ENCODE measurements around the gene PEX10. TPM values are rescaled to one million over a fixed set of nuclear protein-coding genes. Genes with fewer than 3 reads are reported as not detected.

Gene PEX10
- total and polyA plus RNA-seq, 2 of the 8 experiments (the other 6 are each of a cell fraction or from before 2014, with no cell fraction given): 24.3 to 26.9 TPM

GRCh38 chr1:2459757-2460156 lies 47.4 kb upstream of the PEX10 start:
- H2BK20ac ChIP-seq (ENCODE audit: low read length): no peak overlapping the region
- DNase-seq (ENCODE audit: low read depth in 1 of 2, low spot score in 2 of 2) (no peak), FAIRE-seq (no peak)
- TF ChIP-seq SRF (IDR thresholded peaks at IDR 0.05; ENCODE audit: low read depth, low read length) (no peak), RAD21 (IDR thresholded peaks at IDR 0.05 in 1 of 2, conservative IDR thresholded peaks at IDR 0.05 in 1 of 2; ENCODE audit: low read depth in 2 of 2, low read length in 2 of 2) (peak; percentile 34 to 40; a peak in 2 of 4 replicates)
- TF ChIP-seq, protein P1, sequence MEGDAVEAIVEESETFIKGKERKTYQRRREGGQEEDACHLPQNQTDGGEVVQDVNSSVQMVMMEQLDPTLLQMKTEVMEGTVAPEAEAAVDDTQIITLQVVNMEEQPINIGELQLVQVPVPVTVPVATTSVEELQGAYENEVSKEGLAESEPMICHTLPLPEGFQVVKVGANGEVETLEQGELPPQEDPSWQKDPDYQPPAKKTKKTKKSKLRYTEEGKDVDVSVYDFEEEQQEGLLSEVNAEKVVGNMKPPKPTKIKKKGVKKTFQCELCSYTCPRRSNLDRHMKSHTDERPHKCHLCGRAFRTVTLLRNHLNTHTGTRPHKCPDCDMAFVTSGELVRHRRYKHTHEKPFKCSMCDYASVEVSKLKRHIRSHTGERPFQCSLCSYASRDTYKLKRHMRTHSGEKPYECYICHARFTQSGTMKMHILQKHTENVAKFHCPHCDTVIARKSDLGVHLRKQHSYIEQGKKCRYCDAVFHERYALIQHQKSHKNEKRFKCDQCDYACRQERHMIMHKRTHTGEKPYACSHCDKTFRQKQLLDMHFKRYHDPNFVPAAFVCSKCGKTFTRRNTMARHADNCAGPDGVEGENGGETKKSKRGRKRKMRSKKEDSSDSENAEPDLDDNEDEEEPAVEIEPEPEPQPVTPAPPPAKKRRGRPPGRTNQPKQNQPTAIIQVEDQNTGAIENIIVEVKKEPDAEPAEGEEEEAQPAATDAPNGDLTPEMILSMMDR (IDR thresholded peaks at IDR 0.05; ENCODE audit: control extremely low read depth in 1 of 3, insufficient read depth in 1 of 3, low read depth in 1 of 3, low read length in 3 of 3): peak in 1 of 3 experiments; percentile 23; a peak in 1 of 4 replicates
- H4K20me1 ChIP-seq (replicated peaks in 1 of 2; ENCODE audit: control insufficient read depth in 1 of 2, insufficient read depth in 2 of 2, low read length in 2 of 2): no peaks in the 10 kb centered on the region
- H3K4me2 ChIP-seq (ENCODE audit: insufficient read depth in 1 of 2, low read depth in 2 of 2, low read length in 2 of 2): no peak overlapping the region
- H2AFZ ChIP-seq (ENCODE audit: low read length): no peak overlapping the region
- H2AK5ac ChIP-seq (ENCODE audit: low read depth, low read length): no peak overlapping the region
- H2BK120ac ChIP-seq (replicated peaks; ENCODE audit: low read depth, low read length): no peak overlapping the region
- no peak overlapping the region for H3K4ac ChIP-seq (replicated peaks; ENCODE audit: insufficient read length, low read depth, low read length)
- H3K18ac ChIP-seq (ENCODE audit: extremely low read depth, low read length): no peak overlapping the region
- H2BK12ac ChIP-seq (ENCODE audit: low read depth, low read length): no peak overlapping the region
- no peak overlapping the region for H3K4me3 ChIP-seq (ENCODE audit: extremely low read depth in 1 of 4, insufficient read depth in 2 of 4, low read depth in 3 of 4, low read length in 4 of 4)
- WGBS, 2 experiments (ENCODE audit: extremely low coverage in 1 of 2, insufficient coverage in 1 of 2, insufficient read length in 1 of 2, insufficient replicate concordance in 2 of 2, low coverage in 1 of 2, low lambda C conversion rate in 2 of 2, missing lambda C conversion rate in 1 of 2): 77% methylated on average over 19 of the region's 23 CpGs; no CpG with 5 or more reads in 1 of the 2 experiments
- no peak overlapping the region for H2BK5ac ChIP-seq (ENCODE audit: low read depth, low read length)
- H3K79me1 ChIP-seq (ENCODE audit: low read depth, low read length): no peaks in the 10 kb centered on the region
- CTCF ChIA-PET (ENCODE audit: partially characterized antibody): interaction anchor here (0.8 to 2.3 kb wide), 10 partner anchors 11 to 965 kb away, joined by 3 to 8 read pairs (median 4); no protein-coding TSS in a partner anchor
- H4K8ac ChIP-seq (ENCODE audit: extremely low read depth, insufficient read depth, low read length): no peak overlapping the region
- H3K4me1 ChIP-seq (replicated peaks in 1 of 4; ENCODE audit: control insufficient read depth in 3 of 4, insufficient read depth in 4 of 4, low read length in 3 of 4): no peaks in the 10 kb centered on the region
- H3K23ac ChIP-seq (ENCODE audit: insufficient read length): no peak overlapping the region
- H3K14ac ChIP-seq (ENCODE audit: insufficient read length): no peak overlapping the region
- no peaks in the 10 kb centered on the region for H3K9me3 ChIP-seq (ENCODE audit: insufficient read depth in 2 of 2, low read depth in 1 of 2, low read length in 1 of 2)
- H3K79me2 ChIP-seq (ENCODE audit: control insufficient read depth in 1 of 2, insufficient read depth in 2 of 2, low read length in 2 of 2): no peaks in the 10 kb centered on the region
- H4K91ac ChIP-seq (replicated peaks; ENCODE audit: insufficient read length, low read length): no peak overlapping the region
- no peak overlapping the region for H3K56ac ChIP-seq (replicated peaks; ENCODE audit: insufficient read length, low read depth, low read length)
- no peaks in the 10 kb centered on the region for H3K36me3 ChIP-seq (ENCODE audit: control insufficient read depth in 2 of 4, insufficient read depth in 4 of 4, low read length in 3 of 4)
- no peaks in the 10 kb centered on the region; a peak in 1 of 7 replicates for H3K27me3 ChIP-seq (replicated peaks in 1 of 4; ENCODE audit: control insufficient read depth in 3 of 4, extremely low read depth in 1 of 4, insufficient read depth in 3 of 4, low read length in 3 of 4)
- no peaks in the 10 kb centered on the region for H3K23me2 ChIP-seq (ENCODE audit: low read depth, low read length)
- no peak overlapping the region for H4K5ac ChIP-seq (ENCODE audit: insufficient read length, low read depth, low read length)
- POLR2A ChIA-PET (ENCODE audit: partially characterized antibody): interaction anchor here (1.7 kb wide), 1 partner anchor 50 kb away, joined by 3 read pairs; no protein-coding TSS in a partner anchor
- H3K9ac ChIP-seq (replicated peaks in 1 of 4; ENCODE audit: extremely low read depth in 1 of 4, low read depth in 3 of 4, low read length in 3 of 4): no peak overlapping the region
- H2BK15ac ChIP-seq (ENCODE audit: low read length): no peak overlapping the region
- no peak overlapping the region for H3K27ac ChIP-seq (ENCODE audit: low read depth, low read length)

Measured in H1 (cell line).